Activated CD8-positive, alpha-beta T cell treated with anti-CD3 and anti-CD28 coated beads for 36 hours (primary cell): ENCODE results near the gene CLIP4. TPM values are rescaled to one million over a fixed set of nuclear protein-coding genes. Genes with fewer than 3 reads are reported as not detected.

Source experiments
- ATAC-seq: fragments of 200-7000 bp; cut with Tn5 transposase; one replicate; pipeline ENCODE4 v1.10.0; 2021; ENCODE audit warnings: mild to moderate bottlenecking, moderate library complexity
- CTCF ChIA-PET: fragments of 350-600 bp; sonication (Branson Sonifier 250); formaldehyde crosslinking; loops from one replicate; lab custom pipeline; 2021; ENCODE audit warnings: antibody characterized with exemption; lab: Charles Lee
- POLR2A ChIA-PET: fragments of 350-600 bp; sonication (Branson Sonifier 250); formaldehyde crosslinking; loops from one replicate; lab custom pipeline; 2021; ENCODE audit warnings: antibody characterized with exemption; lab: Charles Lee
- DNase-seq: peaks from one replicate; pipeline ENCODE4 v3.0.0-alpha.2; 2020
- H3K27ac Mint-ChIP-seq: one replicate; pipeline ENCODE4 v1.8.0; 2021; ENCODE audit warnings: mild to moderate bottlenecking, mixed read lengths
- H3K27me3 Mint-ChIP-seq: one replicate; pipeline ENCODE4 v1.8.0; 2021; ENCODE audit warnings: mixed read lengths
- H3K36me3 Mint-ChIP-seq: one replicate; pipeline ENCODE4 v1.8.0; 2021; ENCODE audit warnings: low read depth, mixed read lengths
- H3K4me1 Mint-ChIP-seq: one replicate; pipeline ENCODE4 v1.8.0; 2021; ENCODE audit warnings: low read depth, mixed read lengths
- H3K4me3 Mint-ChIP-seq: one replicate; pipeline ENCODE4 v1.8.0; 2021; ENCODE audit warnings: mild to moderate bottlenecking, moderate library complexity, mixed read lengths
- H3K9me3 Mint-ChIP-seq: one replicate; pipeline ENCODE4 v1.8.0; 2021; ENCODE audit warnings: mixed read lengths
- intact Hi-C: fragments of 100-400 bp; cut with micrococcal nuclease; formaldehyde crosslinking; loops from one replicate; pipeline ENCODE4 v1.10.0; 2022
- total RNA-seq, 2 experiments: library from RNA; stranded (reverse); gene quantifications; one replicate each; pipeline ENCODE4 v1.2.3, GENCODE V29; 2021
- TF ChIP-seq, protein P1 (sequence below): fragments of 200-600 bp; IDR thresholded peaks from one replicate; pipeline ENCODE4 v1.8.0; 2022; ENCODE audit warnings: antibody characterized with exemption, mild to moderate bottlenecking

Gene CLIP4
- total RNA-seq, 2 experiments from 2014 or later = 25.3 to 28.3 TPM

DNA sequence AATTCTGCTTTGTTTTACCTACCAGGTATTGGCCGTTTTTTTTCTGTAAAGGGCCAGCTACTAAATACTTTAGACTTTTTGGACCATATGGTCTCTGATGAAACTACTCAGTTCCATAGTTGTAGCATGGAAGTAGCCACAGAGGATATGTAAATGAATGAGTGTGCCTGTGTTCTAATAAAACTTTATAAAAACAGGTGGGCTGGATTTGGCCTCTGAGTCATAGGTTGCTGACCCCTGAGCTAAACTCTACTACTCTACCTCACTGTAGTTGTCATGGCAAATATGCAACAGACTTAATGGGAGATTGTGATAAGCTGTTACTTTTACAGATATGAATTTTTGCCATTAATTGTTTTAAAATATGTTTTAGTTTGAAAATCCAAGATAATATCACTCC lies 19.7 kb downstream of the CLIP4 start:
- Mint-ChIP-seq H3K27ac (no peak overlapping the region), H3K9me3 (peaks cover 5% of the 10 kb centered on the region), H3K4me3 (no peak overlapping the region), H3K36me3 (peaks cover 57% of the 10 kb centered on the region), H3K4me1 (peaks cover 24% of the 10 kb centered on the region), H3K27me3 (no peaks in the 10 kb centered on the region)
- TF ChIP-seq, protein P1, sequence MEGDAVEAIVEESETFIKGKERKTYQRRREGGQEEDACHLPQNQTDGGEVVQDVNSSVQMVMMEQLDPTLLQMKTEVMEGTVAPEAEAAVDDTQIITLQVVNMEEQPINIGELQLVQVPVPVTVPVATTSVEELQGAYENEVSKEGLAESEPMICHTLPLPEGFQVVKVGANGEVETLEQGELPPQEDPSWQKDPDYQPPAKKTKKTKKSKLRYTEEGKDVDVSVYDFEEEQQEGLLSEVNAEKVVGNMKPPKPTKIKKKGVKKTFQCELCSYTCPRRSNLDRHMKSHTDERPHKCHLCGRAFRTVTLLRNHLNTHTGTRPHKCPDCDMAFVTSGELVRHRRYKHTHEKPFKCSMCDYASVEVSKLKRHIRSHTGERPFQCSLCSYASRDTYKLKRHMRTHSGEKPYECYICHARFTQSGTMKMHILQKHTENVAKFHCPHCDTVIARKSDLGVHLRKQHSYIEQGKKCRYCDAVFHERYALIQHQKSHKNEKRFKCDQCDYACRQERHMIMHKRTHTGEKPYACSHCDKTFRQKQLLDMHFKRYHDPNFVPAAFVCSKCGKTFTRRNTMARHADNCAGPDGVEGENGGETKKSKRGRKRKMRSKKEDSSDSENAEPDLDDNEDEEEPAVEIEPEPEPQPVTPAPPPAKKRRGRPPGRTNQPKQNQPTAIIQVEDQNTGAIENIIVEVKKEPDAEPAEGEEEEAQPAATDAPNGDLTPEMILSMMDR = no peak
- CTCF ChIA-PET = interaction anchor here (1.2 kb wide), 1 partner anchor 17 kb away, joined by 4 read pairs; no protein-coding TSS in a partner anchor
- DNase-seq = no peak
- intact Hi-C loops = no loop called here
- POLR2A ChIA-PET = no interaction called here
- no peak for ATAC-seq

DNA sequence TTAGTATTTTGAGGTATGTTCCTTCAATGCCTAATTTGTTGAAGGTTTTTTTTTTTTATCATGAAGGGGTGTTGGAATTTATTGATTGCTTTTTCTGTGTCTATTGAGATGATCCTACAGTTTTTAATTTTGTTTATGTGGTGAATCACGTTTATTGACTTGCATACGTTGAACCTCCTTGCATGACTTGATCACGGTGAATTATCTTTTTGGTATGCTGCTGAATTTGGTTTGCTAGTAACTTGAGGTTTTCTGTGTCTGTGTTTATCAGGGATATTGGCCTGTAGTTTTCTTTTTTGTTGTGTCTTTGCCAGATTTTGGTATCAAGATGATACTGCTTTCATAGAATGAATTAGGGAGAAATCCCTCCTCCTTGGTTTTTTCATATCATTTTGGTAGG lies 23.9 kb downstream of the CLIP4 start:
- Mint-ChIP-seq H3K36me3 (peaks cover 57% of the 10 kb centered on the region), H3K27ac (peak overlapping the region; percentile 33)
- intact Hi-C loops = no loop called here

DNA sequence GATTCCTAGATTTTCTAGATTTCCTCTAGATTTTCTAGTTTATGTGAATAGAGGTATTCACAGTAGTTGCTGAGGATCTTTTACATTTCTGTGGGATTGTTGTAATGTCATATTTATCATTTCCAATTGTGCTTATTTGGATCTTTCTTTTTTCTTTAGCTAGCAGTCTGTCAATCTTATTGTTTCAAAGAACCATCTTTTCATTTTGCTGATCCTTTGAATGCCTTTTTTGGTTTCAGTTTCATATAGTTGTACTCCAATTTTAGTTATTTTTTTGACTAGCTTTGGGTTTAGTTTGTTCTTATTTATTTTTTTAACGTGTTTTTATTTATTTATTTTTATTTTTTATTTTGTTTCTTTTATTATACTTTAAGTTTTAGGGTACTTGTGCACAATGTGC lies 24.5 kb downstream of the CLIP4 start:
- intact Hi-C loops = no loop called here
- POLR2A ChIA-PET = interaction anchor here (1.0 kb wide), 1 partner anchor 124 kb away, joined by 3 read pairs; no protein-coding TSS in a partner anchor
- DNase-seq = no peak

More for the DNA sequence above, 23.9 kb downstream of the CLIP4 start:
- TF ChIP-seq, protein P1 = no peak
- Mint-ChIP-seq H3K4me3 (no peak overlapping the region), H3K4me1 (peaks cover 25% of the 10 kb centered on the region), H3K9me3 (peaks cover 5% of the 10 kb centered on the region), H3K27me3 (no peaks in the 10 kb centered on the region)
- no peak for ATAC-seq
- CTCF ChIA-PET = no interaction called here
- POLR2A ChIA-PET = interaction anchor here (1.0 kb wide), 1 partner anchor 124 kb away, joined by 3 read pairs; no protein-coding TSS in a partner anchor
- no peak for DNase-seq

DNA sequence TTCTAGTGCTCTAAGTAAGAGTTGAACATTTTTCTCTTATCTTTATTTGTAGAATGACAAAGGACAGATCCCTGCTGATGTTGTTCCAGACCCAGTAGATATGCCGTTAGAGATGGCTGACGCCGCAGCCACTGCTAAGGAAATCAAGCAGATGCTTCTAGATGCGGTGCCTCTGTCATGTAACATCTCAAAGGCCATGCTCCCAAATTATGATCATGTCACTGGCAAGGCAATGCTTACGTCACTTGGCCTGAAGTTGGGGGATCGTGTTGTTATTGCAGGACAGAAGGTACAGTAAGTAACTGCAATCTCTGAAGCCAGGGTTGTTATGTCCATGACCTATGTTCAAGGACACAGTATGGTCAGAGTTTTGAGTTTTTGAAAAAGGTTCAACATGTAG lies 28.4 kb downstream of the CLIP4 start:
- no peak for DNase-seq
- ChIA-PET CTCF (no interaction called here), POLR2A (no interaction called here)
- no peak for ATAC-seq
- Mint-ChIP-seq H3K4me3 (no peak overlapping the region), H3K36me3 (peaks cover 41% of the 10 kb centered on the region), H3K4me1 (peaks cover 19% of the 10 kb centered on the region), H3K27me3 (no peaks in the 10 kb centered on the region), H3K9me3 (peaks cover 5% of the 10 kb centered on the region), H3K27ac (no peak overlapping the region)
- TF ChIP-seq, protein P1 = no peak
- intact Hi-C loops = no loop called here

More for the DNA sequence above, 24.5 kb downstream of the CLIP4 start:
- Mint-ChIP-seq H3K9me3 (peaks cover 5% of the 10 kb centered on the region), H3K4me1 (peaks cover 22% of the 10 kb centered on the region), H3K27ac (peak overlapping the region; percentile 35), H3K36me3 (peaks cover 54% of the 10 kb centered on the region), H3K27me3 (no peaks in the 10 kb centered on the region), H3K4me3 (no peak overlapping the region)
- CTCF ChIA-PET = interaction anchor here (0.6 kb wide), 1 partner anchor 88 kb away, joined by 3 read pairs; no protein-coding TSS in a partner anchor
- TF ChIP-seq, protein P1 = no peak
- no peak for ATAC-seq

DNA sequence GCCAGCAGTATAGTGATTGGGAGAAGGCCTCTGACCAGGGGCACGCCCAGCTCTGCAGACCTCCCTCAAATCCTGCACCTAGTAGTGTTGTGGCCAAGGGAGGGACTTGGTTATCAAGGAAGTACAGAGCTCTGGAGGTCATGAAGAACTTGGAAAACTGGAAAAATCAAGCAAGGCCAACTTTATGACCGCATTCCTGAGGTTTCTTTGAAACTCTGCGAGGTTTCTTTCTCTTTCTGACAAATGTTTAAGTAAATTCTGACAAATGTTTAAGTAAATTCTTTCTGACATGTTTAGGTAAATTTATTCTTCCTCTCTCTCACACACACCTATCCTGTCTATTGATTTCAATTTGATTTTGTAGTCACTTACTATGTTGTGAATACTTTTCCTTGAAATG lies 31.0 kb downstream of the CLIP4 start:
- peaks cover 22% of the 10 kb centered on the region for H3K36me3 Mint-ChIP-seq
- H3K4me1 Mint-ChIP-seq = peaks cover 1% of the 10 kb centered on the region
- CTCF ChIA-PET = interaction anchor here (1.8 kb wide), 1 partner anchor 16 kb away, joined by 4 read pairs; no protein-coding TSS in a partner anchor
- POLR2A ChIA-PET = no interaction called here
- TF ChIP-seq, protein P1 = no peak
- no peaks in the 10 kb centered on the region for H3K9me3 Mint-ChIP-seq
- no peak for DNase-seq
- H3K27me3 Mint-ChIP-seq = no peaks in the 10 kb centered on the region
- intact Hi-C loops = no loop called here
- H3K4me3 Mint-ChIP-seq = no peak overlapping the region
- no peak overlapping the region for H3K27ac Mint-ChIP-seq
- ATAC-seq = no peak
